Gastrocnemius medialis (tissue), 4 donors: ENCODE data around the gene SHLD1. TPM values are rescaled to one million over a fixed set of nuclear protein-coding genes. Genes with fewer than 3 reads are reported as not detected.
"Not testable (repeated sequence)": the region's sequence is repeated elsewhere in the genome, so short reads cannot be mapped to it uniquely, and the experiment has no call there.

Experiments
- ATAC-seq, 2 donors: fragments of 150-250 bp; one replicate each; pipeline ENCODE4 v1.9.1; 2016
- DNase-seq, 2 donors: peaks; one replicate each; pipeline ENCODE4 v3.0.0-alpha.2; 2019
- H3K27ac ChIP-seq, 4 donors: fragments of 200-600 bp; sonication (generic); 1 replicate in 1 of 4; 2 replicates in 3 of 4; pipeline ENCODE4 v1.5.1; 2016 to 2018; ENCODE audit warnings: mild to moderate bottlenecking in 2 of 4, moderate library complexity in 1 of 4
- H3K27me3 ChIP-seq, 3 donors: fragments of 200-600 bp; sonication (generic) in 2 of 3; 1 replicate in 1 of 3; 2 replicates in 2 of 3; pipeline versions ENCODE4 v1.5.1 to v1.6.0; 2016 to 2019; ENCODE audit warnings: mild to moderate bottlenecking in 1 of 3, moderate library complexity in 1 of 3
- H3K36me3 ChIP-seq, 2 donors: fragments of 200-600 bp; sonication (generic) in 1 of 2; one replicate each; pipeline ENCODE4 v1.5.1; 2017 to 2018
- H3K4me1 ChIP-seq, 2 donors: fragments of 200-600 bp; sonication (generic) in 1 of 2; one replicate each; pipeline ENCODE4 v1.5.1; 2016 to 2017; ENCODE audit warnings: mild to moderate bottlenecking in 2 of 2
- H3K4me3 ChIP-seq, 4 donors: fragments of 200-600 bp; sonication (generic) in 3 of 4; 1 replicate in 1 of 4; 2 replicates in 3 of 4; pipeline ENCODE4 v1.5.1; 2016 to 2019; ENCODE audit warnings: mild to moderate bottlenecking in 2 of 4
- H3K9me3 ChIP-seq, 3 donors: fragments of 200-600 bp; sonication (generic) in 2 of 3; 1 replicate in 1 of 3; 2 replicates in 2 of 3; pipeline ENCODE4 v1.5.1; 2016 to 2019
- CTCF ChIP-seq, 5 experiments: fragments of 450-650 bp in 3 of 5; fragments of 200-600 bp in 2 of 5; sonication (generic) in 2 of 5; IDR thresholded peaks in 4 of 5; conservative IDR thresholded peaks in 1 of 5; 1 replicate in 4 of 5; 2 replicates in 1 of 5; pipeline ENCODE4 v1.5.1; 2016 to 2019; ENCODE audit warnings: antibody characterized with exemption in 5 of 5, mild to moderate bottlenecking in 3 of 5, moderate library complexity in 3 of 5
- POLR2A ChIP-seq, 2 donors: fragments of 450-650 bp; IDR thresholded peaks; one replicate each; pipeline ENCODE4 v1.6.1; 2017; ENCODE audit warnings: antibody characterized with exemption in 2 of 2, mild to moderate bottlenecking in 2 of 2, moderate library complexity in 2 of 2
- in situ Hi-C, 4 donors: fragments of 200-750 bp; cut with MboI; loops; one replicate each; pipeline versions ENCODE4 v1.15.0 to v1.8.0; 2017; ENCODE audit warnings: low sequenced_read_pairs in 4 of 4
- intact Hi-C: fragments of 100-400 bp; cut with DNase I; formaldehyde crosslinking; loops from one replicate; pipeline ENCODE4 v1.15.1; 2023; ENCODE audit warnings: low total_unique reads
- total RNA-seq, 4 donors: library from RNA; depleted of rRNA; stranded (reverse); fragments of >200 nt; gene quantifications; one replicate each; pipeline versions ENCODE4 v1.1.0 to v1.2.3, GENCODE V29; 2016

The SHLD1 gene
- total RNA-seq, 4 donors from 2014 or later: 5.4 to 7.1 (median 5.8) TPM

GRCh38 chr20:5773589-5773988 is 23.4 kb downstream of the SHLD1 start:
- in situ Hi-C loops: no loop called here
- intact Hi-C loops: no loop called here
- ATAC-seq: no peak
- Histone ChIP-seq H3K36me3 (peaks cover 0 to 28% of the 10 kb centered on the region in 2 donors), H3K4me1 (peaks cover 1 to 5% of the 10 kb centered on the region in 2 donors), H3K27me3 (no peaks in the 10 kb centered on the region), H3K4me3 (no peak overlapping the region), H3K27ac (peak overlapping the region in 1 of 4 donors; percentile 50), H3K9me3 (no peaks in the 10 kb centered on the region)
- TF ChIP-seq CTCF (IDR thresholded peaks at IDR 0.05 in 4 of 5, conservative IDR thresholded peaks at IDR 0.05 in 1 of 5) (no peak), POLR2A (IDR thresholded peaks at IDR 0.05) (no peak)
- DNase-seq: no peak

GRCh38 chr20:5776077-5776476 is 25.9 kb downstream of the SHLD1 start:
- Histone ChIP-seq H3K36me3 (peaks cover 0 to 28% of the 10 kb centered on the region in 2 donors), H3K27me3 (no peaks in the 10 kb centered on the region), H3K9me3 (no peaks in the 10 kb centered on the region), H3K4me3 (no peak overlapping the region), H3K27ac (peak overlapping the region in 1 of 4 donors; percentile 20), H3K4me1 (peaks cover 12 to 21% of the 10 kb centered on the region in 2 donors)
- DNase-seq: no peak
- in situ Hi-C loops (loop anchor here in 1 of 4 donors (25.0 kb wide), 1 partner anchor 214 kb away; no protein-coding TSS in a partner anchor), intact Hi-C loops (no loop called here)
- TF ChIP-seq CTCF (IDR thresholded peaks at IDR 0.05 in 4 of 5, conservative IDR thresholded peaks at IDR 0.05 in 1 of 5): no peak
- no peak for TF ChIP-seq POLR2A (IDR thresholded peaks at IDR 0.05)
- no peak for ATAC-seq

- peaks cover 0 to 23% of the 10 kb centered on the region in 2 donors for H3K36me3 ChIP-seq
- DNase-seq: peak; percentile 75 to 84
- no peaks in the 10 kb centered on the region for H3K27me3 ChIP-seq
- H3K4me3 ChIP-seq: no peak overlapping the region
- intact Hi-C loops: loop anchor here (1.0 kb wide), 1 partner anchor 13 kb away; no protein-coding TSS in a partner anchor
- no peak for TF ChIP-seq CTCF (IDR thresholded peaks at IDR 0.05 in 4 of 5, conservative IDR thresholded peaks at IDR 0.05 in 1 of 5)
- peak in 1 of 2 donors; percentile 75 for TF ChIP-seq POLR2A (IDR thresholded peaks at IDR 0.05)
- H3K27ac ChIP-seq: peak overlapping the region; percentile 84 to 94 (median 89)
- in situ Hi-C loops: loop anchor here in 1 of 4 donors (25.0 kb wide), 1 partner anchor 217 kb away; no protein-coding TSS in a partner anchor
- peak; percentile 98 to 99 for ATAC-seq
- H3K4me1 ChIP-seq: peaks cover 18 to 29% of the 10 kb centered on the region in 2 donors
- no peaks in the 10 kb centered on the region for H3K9me3 ChIP-seq
Measured at GRCh38 chr20:5779071-5779900, 29.1 kb downstream of the SHLD1 start.

- no peak overlapping the region for H3K4me3 ChIP-seq
- no peaks in the 10 kb centered on the region for H3K27me3 ChIP-seq
- peak overlapping the region; percentile 61 to 94 (median 89) for H3K27ac ChIP-seq
- intact Hi-C loops (loop anchor here (2.0 to 5.0 kb wide), 2 partner anchors 84 to 110 kb away; no protein-coding TSS in a partner anchor), in situ Hi-C loops (loop anchor here in 3 of 4 donors (10.0 to 25.0 kb wide), 2 partner anchors 219 to 256 kb away; no protein-coding TSS in a partner anchor)
- TF ChIP-seq POLR2A (IDR thresholded peaks at IDR 0.05): no peak
- TF ChIP-seq CTCF (IDR thresholded peaks at IDR 0.05 in 4 of 5, conservative IDR thresholded peaks at IDR 0.05 in 1 of 5): no peak
- DNase-seq: no peak
- peaks cover 0 to 17% of the 10 kb centered on the region in 2 donors for H3K36me3 ChIP-seq
- no peaks in the 10 kb centered on the region for H3K9me3 ChIP-seq
- ATAC-seq: no peak
- H3K4me1 ChIP-seq: peaks cover 23 to 25% of the 10 kb centered on the region in 2 donors
Measured at GRCh38 chr20:5780846-5781217, 30.6 kb downstream of the SHLD1 start.

GRCh38 chr20:5781367-5781766 is 31.2 kb downstream of the SHLD1 start:
- not testable (repeated sequence) for H3K9me3 ChIP-seq, ATAC-seq, H3K27me3 ChIP-seq, H3K4me3 ChIP-seq, DNase-seq
- intact Hi-C loops: loop anchor here (2.0 to 5.0 kb wide), 2 partner anchors 84 to 109 kb away; no protein-coding TSS in a partner anchor
- peak overlapping the region; percentile 61 to 94 (median 89) for H3K27ac ChIP-seq
- in situ Hi-C loops: loop anchor here in 3 of 4 donors (10.0 to 25.0 kb wide), 2 partner anchors 219 to 257 kb away; no protein-coding TSS in a partner anchor
- H3K36me3 ChIP-seq: peaks cover 0 to 12% of the 10 kb centered on the region in 2 donors
- H3K4me1 ChIP-seq: peaks cover 23 to 25% of the 10 kb centered on the region in 2 donors
